Liver (tissue), 9 donors: ENCODE results near the gene SLIT3. TPM values are rescaled to one million over a fixed set of nuclear protein-coding genes. Genes with fewer than 3 reads are reported as not detected.

Experiments used
- DNase-seq: peaks from one replicate; pipeline ENCODE4 v3.0.0-alpha.2; 2017; ENCODE audit warnings: low spot score
- H3K27ac ChIP-seq, 2 donors: one replicate each; pipeline ENCODE4 v1.7.0; 2013; ENCODE audit warnings: inconsistent platforms in 2 of 2, low read length in 2 of 2, control low read depth in 1 of 2, low read depth in 1 of 2, mild to moderate bottlenecking in 1 of 2
- H3K27me3 ChIP-seq, 4 donors: one replicate each; pipeline versions ENCODE4 v1.6.1 to v1.7.0; 2013; ENCODE audit warnings: low read length in 3 of 4, inconsistent platforms in 1 of 4, mild to moderate bottlenecking in 1 of 4, moderate library complexity in 1 of 4; ENCODE audit not compliant: control insufficient read depth in 4 of 4, insufficient read depth in 4 of 4
- H3K36me3 ChIP-seq, 4 donors: one replicate each; pipeline versions ENCODE4 v1.6.1 to v1.7.0; 2013; ENCODE audit warnings: low read length in 3 of 4, mild to moderate bottlenecking in 3 of 4, low read depth in 1 of 4, moderate library complexity in 1 of 4; ENCODE audit not compliant: control insufficient read depth in 4 of 4, insufficient read depth in 3 of 4
- H3K4me1 ChIP-seq, 4 donors: one replicate each; pipeline versions ENCODE4 v1.6.1 to v1.7.0; 2013; ENCODE audit warnings: low read length in 3 of 4, mild to moderate bottlenecking in 3 of 4, moderate library complexity in 1 of 4; ENCODE audit not compliant: control insufficient read depth in 4 of 4, insufficient read depth in 4 of 4
- H3K4me3 ChIP-seq, 3 donors: one replicate each; pipeline versions ENCODE4 v1.6.1 to v1.7.0; 2013; ENCODE audit warnings: low read length in 3 of 3, control low read depth in 1 of 3, low read depth in 1 of 3, mild to moderate bottlenecking in 1 of 3
- H3K9ac ChIP-seq, 2 donors: one replicate each; pipeline ENCODE4 v1.7.0; 2013; ENCODE audit warnings: low read length in 2 of 2, mild to moderate bottlenecking in 2 of 2, moderate library complexity in 2 of 2, control low read depth in 1 of 2, low read depth in 1 of 2
- H3K9me3 ChIP-seq, 4 donors: one replicate each; pipeline versions ENCODE4 v1.6.1 to v1.7.0; 2013; ENCODE audit warnings: low read length in 3 of 4; ENCODE audit not compliant: control insufficient read depth in 4 of 4
- ATF3 ChIP-seq: IDR thresholded peaks from 2 replicates; pipeline ENCODE4 v1.6.1; 2016; ENCODE audit warnings: antibody characterized with exemption
- CTCF ChIP-seq: fragments of 150-350 bp; IDR thresholded peaks from 2 replicates; pipeline ENCODE4 v1.5.1; 2017; ENCODE audit warnings: improper control_type of control experiment, low read depth, low read length; ENCODE audit not compliant: missing input control
- EGR1 ChIP-seq, 2 donors: IDR thresholded peaks; 2 replicates each; pipeline ENCODE4 v1.6.1; 2016 to 2018; ENCODE audit warnings: antibody characterized with exemption in 2 of 2, low read depth in 2 of 2
- FOXA1 ChIP-seq: IDR thresholded peaks from 2 replicates; pipeline ENCODE4 v1.6.1; 2016; ENCODE audit warnings: antibody characterized with exemption
- GABPA ChIP-seq, 2 donors: IDR thresholded peaks in 1 of 2; conservative IDR thresholded peaks in 1 of 2; 2 replicates each; pipeline ENCODE4 v1.6.1; 2016; ENCODE audit warnings: antibody characterized with exemption in 2 of 2, mild to moderate bottlenecking in 1 of 2, moderate library complexity in 1 of 2
- HNF4A ChIP-seq, 2 donors: conservative IDR thresholded peaks; 2 replicates each; pipeline ENCODE4 v1.6.1; 2016; ENCODE audit warnings: antibody characterized with exemption in 2 of 2, mild to moderate bottlenecking in 2 of 2
- HNF4G ChIP-seq: IDR thresholded peaks from 2 replicates; pipeline ENCODE4 v1.6.1; 2016; ENCODE audit warnings: antibody characterized with exemption
- JUND ChIP-seq, 2 donors: IDR thresholded peaks; 2 replicates each; pipeline ENCODE4 v1.6.1; 2016; ENCODE audit warnings: antibody characterized with exemption in 2 of 2
- MAX ChIP-seq: IDR thresholded peaks from 2 replicates; pipeline ENCODE4 v1.6.1; 2016; ENCODE audit warnings: antibody characterized with exemption
- NR2F2 ChIP-seq: IDR thresholded peaks from 2 replicates; pipeline ENCODE4 v1.6.1; 2016; ENCODE audit warnings: antibody characterized with exemption
- RAD21 ChIP-seq, 2 donors: IDR thresholded peaks; 2 replicates each; pipeline ENCODE4 v1.6.1; 2016; ENCODE audit warnings: antibody characterized with exemption in 2 of 2, mild to moderate bottlenecking in 2 of 2
- REST ChIP-seq: IDR thresholded peaks from 2 replicates; pipeline ENCODE4 v1.6.1; 2016; ENCODE audit warnings: antibody characterized with exemption, mild to moderate bottlenecking
- RXRA ChIP-seq, 2 donors: IDR thresholded peaks; 2 replicates each; pipeline ENCODE4 v1.6.1; 2017 to 2018; ENCODE audit warnings: antibody characterized with exemption in 2 of 2, mild to moderate bottlenecking in 1 of 2
- SP1 ChIP-seq: IDR thresholded peaks from 2 replicates; pipeline ENCODE4 v1.6.1; 2018; ENCODE audit warnings: antibody characterized with exemption, mild to moderate bottlenecking
- YY1 ChIP-seq: IDR thresholded peaks from 2 replicates; pipeline ENCODE4 v1.6.1; 2016; ENCODE audit warnings: antibody characterized with exemption, mild to moderate bottlenecking
- WGBS: extraction: QIAGEN DNeasy Blood & Tissue Kit; methylation state at CpG from one replicate; pipeline ENCODE4 v1.1.7; 2013; 5-methylcytosine and 5-hydroxymethylcytosine counted together
- polyA plus RNA-seq, 2 donors: library from polyadenylated mRNA; stranded (reverse) in 1 of 2; unstranded in 1 of 2; fragments of 200-250 nt in 1 of 2; fragments of >200 nt in 1 of 2; fragmentation: Nextera tagmentation in 1 of 2; extraction: Ambion mirVana in 1 of 2; gene quantifications; one replicate each; pipeline versions ENCODE4 v1.2.1 to v1.2.3, GENCODE V29; 2013 to 2015
- total RNA-seq, 2 donors: library from RNA; depleted of rRNA; stranded (reverse); fragments of >200 nt; gene quantifications; one replicate each; pipeline ENCODE4 v1.2.3, GENCODE V29; 2014
- donor health status: healthy.
- donor health status: healthy.
- donor health status: healthy.
- donor health status: healthy.
- donor health status: healthy.

Gene SLIT3
- total and polyA plus RNA-seq, 4 donors, result 0.61 to 1.3 (median 0.91) TPM

GRCh38 chr5:168972731-168973130, 328.2 kb downstream of the SLIT3 start:
- Histone ChIP-seq H3K27me3 (peaks cover 0 to 9% (median 1%) of the 10 kb centered on the region in 4 donors), H3K36me3 (no peaks in the 10 kb centered on the region), H3K9ac (no peak overlapping the region), H3K9me3 (no peaks in the 10 kb centered on the region), H3K4me3 (no peak overlapping the region), H3K4me1 (no peaks in the 10 kb centered on the region), H3K27ac (no peak overlapping the region)
- DNase-seq, result no peak
- TF ChIP-seq JUND (IDR thresholded peaks at IDR 0.05), result no peak
- no peak for TF ChIP-seq CTCF
- TF ChIP-seq REST, result no peak
- TF ChIP-seq HNF4A (conservative IDR thresholded peaks at IDR 0.05), result no peak
- TF ChIP-seq NR2F2, result no peak
- TF ChIP-seq HNF4G, result no peak
- no peak for TF ChIP-seq ATF3
- no peak for TF ChIP-seq RXRA (IDR thresholded peaks at IDR 0.05)
- no peak for TF ChIP-seq FOXA1
- TF ChIP-seq RAD21 (IDR thresholded peaks at IDR 0.05), result no peak
- no peak for TF ChIP-seq GABPA (IDR thresholded peaks at IDR 0.05 in 1 of 2, conservative IDR thresholded peaks at IDR 0.05 in 1 of 2)
- no peak for TF ChIP-seq YY1
- no peak for TF ChIP-seq EGR1 (IDR thresholded peaks at IDR 0.05; ENCODE audit: low read depth in 2 of 2)
- WGBS, result 77% methylated on average over 3 of the region's 3 CpGs

- Histone ChIP-seq H3K9ac (no peak overlapping the region), H3K4me1 (no peaks in the 10 kb centered on the region), H3K36me3 (no peaks in the 10 kb centered on the region), H3K9me3 (no peaks in the 10 kb centered on the region), H3K27ac (no peak overlapping the region), H3K27me3 (peaks cover 0 to 9% (median 1%) of the 10 kb centered on the region in 4 donors), H3K4me3 (no peak overlapping the region)
- no peak for DNase-seq
- WGBS, result 70% methylated on average over 4 of the region's 4 CpGs
- TF ChIP-seq RAD21 (IDR thresholded peaks at IDR 0.05) (no peak), SP1 (no peak), MAX (no peak), GABPA (IDR thresholded peaks at IDR 0.05 in 1 of 2, conservative IDR thresholded peaks at IDR 0.05 in 1 of 2) (no peak), EGR1 (IDR thresholded peaks at IDR 0.05; ENCODE audit: low read depth in 2 of 2) (no peak), RXRA (IDR thresholded peaks at IDR 0.05) (no peak), JUND (IDR thresholded peaks at IDR 0.05) (no peak)
Observed at GRCh38 chr5:168971100-168971499, 329.8 kb downstream of the SLIT3 start.
